SK-N-MC (cell line): ENCODE measurements around the gene PTPN14.
A peak's percentile ranks its signal among the peaks of the same experiment; 100 is the strongest.

Experiments used
- EZH2 ChIP-seq: fragments of 200-600 bp; sonication (generic); IDR thresholded peaks from one replicate; pipeline ENCODE4 v1.6.1; 2017; ENCODE audit warnings: antibody characterized with exemption
- FOXP2 ChIP-seq: optimal IDR thresholded peaks from 2 replicates; pipeline ENCODE3; 2011; ENCODE audit warnings: mild to moderate bottlenecking, moderate library complexity; ENCODE audit not compliant: insufficient read depth; ENCODE audit errors: extremely low read length, control extremely low read depth
- POLR2AphosphoS5 ChIP-seq: IDR thresholded peaks from 2 replicates; pipeline ENCODE4 v1.6.1; 2012; ENCODE audit warnings: mild to moderate bottlenecking, low read depth, low read length, borderline replicate concordance

GRCh38 chr1:214514032-214514818 is 37.2 kb downstream of the PTPN14 start:
- TF ChIP-seq POLR2AphosphoS5 (no peak; the same call in 1 of the 2 replicates), FOXP2 (peak; percentile 22), EZH2 (no peak)
